ENCODE measurements around the gene KCNH3. TPM values are rescaled to one million over a fixed set of nuclear protein-coding genes. Genes with fewer than 3 reads are reported as not detected.

Gene KCNH3
- polyA plus RNA-seq, 1 donor, result 2.2 TPM

DNA sequence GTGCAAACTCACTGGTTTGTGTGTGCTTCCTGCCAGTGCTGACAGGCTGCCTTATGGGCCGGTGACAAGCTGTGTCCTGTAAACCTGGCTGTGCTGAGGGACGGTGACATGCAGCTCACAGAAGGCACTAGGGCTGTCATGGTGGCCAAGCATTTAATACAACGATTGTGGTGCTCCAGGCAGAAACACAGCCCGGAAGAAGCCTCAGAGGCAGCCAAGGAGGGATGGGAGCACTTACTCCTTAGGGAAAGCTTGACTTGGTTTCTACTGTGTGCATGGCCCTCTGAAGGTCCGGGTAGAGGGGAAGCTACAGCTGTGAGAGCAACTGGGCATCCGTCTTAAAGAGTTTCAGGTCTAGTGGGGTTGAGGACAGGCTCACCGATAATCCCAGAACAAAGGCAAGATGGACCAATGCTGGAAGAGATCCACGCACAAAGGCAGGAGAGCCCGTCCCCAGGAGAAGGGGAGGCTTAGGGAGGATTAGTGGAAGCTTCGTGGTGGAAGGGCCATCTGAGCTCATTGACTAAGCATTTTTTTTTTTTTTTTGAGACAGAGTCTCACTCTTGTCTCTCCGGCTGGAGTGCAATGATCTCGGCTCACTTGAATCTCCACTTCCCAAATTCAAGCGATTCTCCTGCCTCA lies 39.8 kb downstream of the KCNH3 start:
- Histone ChIP-seq H3K27ac (ENCODE audit: low read length) (no peak overlapping the region), H3K4me3 (ENCODE audit: low read length) (no peak overlapping the region), H3K9me3 (ENCODE audit: control insufficient read depth, low read depth, low read length) (no peaks in the 10 kb centered on the region), H3K36me3 (ENCODE audit: control insufficient read depth, insufficient read depth, low read length) (peaks cover 5% of the 10 kb centered on the region), H3K27me3 (ENCODE audit: control insufficient read depth, insufficient read depth, low read length) (no peaks in the 10 kb centered on the region), H3K4me1 (ENCODE audit: control insufficient read depth, insufficient read depth, low read length) (peaks cover 3% of the 10 kb centered on the region)
- no peak for DNase-seq
- no CpG with 5 or more reads among the region's 13 CpGs for WGBS (ENCODE audit: insufficient coverage, low lambda C conversion rate)

DNA sequence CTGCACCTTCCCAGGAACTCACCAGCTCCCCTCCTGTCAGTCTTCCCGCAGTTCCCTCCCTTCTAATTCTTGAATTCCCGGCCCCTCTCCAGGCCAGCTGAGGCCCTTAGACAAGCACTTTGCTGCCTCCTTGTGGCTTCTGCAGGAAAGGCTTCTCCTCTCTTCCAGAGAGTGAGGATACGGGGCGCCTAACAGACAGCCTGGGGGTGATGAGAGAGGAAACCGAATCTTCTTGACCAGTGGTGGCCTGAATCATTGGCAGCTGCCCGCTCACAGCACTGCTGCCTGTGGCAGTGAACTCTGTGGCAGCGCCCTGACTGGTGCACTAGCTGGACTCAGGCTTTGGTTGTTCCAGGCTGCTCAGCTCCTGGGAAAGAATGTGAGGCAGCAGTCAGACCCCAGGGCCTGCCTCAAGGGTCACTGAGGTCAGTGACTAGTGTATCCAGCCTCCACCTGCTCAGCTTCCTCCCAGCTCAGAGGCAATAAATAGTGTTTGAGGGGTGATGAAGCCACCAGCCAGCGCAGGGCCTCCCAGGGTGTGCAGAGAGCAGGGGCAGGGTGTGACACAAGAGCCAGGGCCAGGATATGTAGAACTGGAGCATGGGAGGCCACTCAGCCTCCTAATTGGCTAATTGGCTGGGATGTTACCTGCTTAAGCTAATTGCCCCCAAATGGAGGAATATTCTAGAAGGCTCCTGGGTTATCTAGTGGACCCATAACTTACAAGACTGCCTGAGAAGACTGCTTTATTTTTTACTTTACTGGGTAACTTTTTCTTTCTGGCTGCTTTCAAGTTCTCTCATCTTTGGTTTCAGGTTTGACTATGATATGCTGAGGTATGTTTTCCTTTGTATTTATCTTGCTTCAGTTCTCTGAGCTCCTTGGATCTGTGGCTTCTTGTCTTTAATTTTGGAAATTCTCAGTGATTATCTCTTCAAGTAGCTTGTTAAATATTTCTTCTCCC lies 42.0 kb downstream of the KCNH3 start:
- H3K27ac ChIP-seq (ENCODE audit: low read length), result no peak overlapping the region
- peaks cover 3% of the 10 kb centered on the region for H3K4me1 ChIP-seq (ENCODE audit: control insufficient read depth, insufficient read depth, low read length)
- peaks cover 8% of the 10 kb centered on the region for H3K36me3 ChIP-seq (ENCODE audit: control insufficient read depth, insufficient read depth, low read length)
- peak; percentile 60 to 61 for DNase-seq
- WGBS (ENCODE audit: insufficient coverage, low lambda C conversion rate), result 17% methylated on average over 1 of the region's 8 CpGs
- H3K4me3 ChIP-seq (ENCODE audit: low read length), result no peak overlapping the region
- H3K9me3 ChIP-seq (ENCODE audit: control insufficient read depth, low read depth, low read length), result no peaks in the 10 kb centered on the region
- H3K27me3 ChIP-seq (ENCODE audit: control insufficient read depth, insufficient read depth, low read length), result no peaks in the 10 kb centered on the region

DNA sequence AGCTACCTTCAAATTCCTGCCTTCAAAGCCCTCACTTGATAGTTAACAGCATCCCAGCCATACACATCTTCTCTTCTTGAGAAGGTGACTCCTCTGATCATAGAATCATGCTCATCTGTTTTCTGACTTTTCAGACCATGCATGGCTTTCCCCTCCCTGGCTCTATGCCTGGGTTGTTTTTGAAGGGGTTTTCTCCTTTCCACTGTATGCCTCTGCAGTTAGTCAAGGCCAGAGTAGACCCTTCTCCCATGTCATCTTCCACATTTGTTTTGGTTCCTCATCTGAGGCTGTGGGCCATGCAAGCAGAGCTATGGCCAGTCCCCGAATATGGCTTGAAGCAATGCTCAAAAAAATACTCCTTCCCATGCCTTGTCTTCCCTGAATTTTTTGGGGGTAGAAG lies 43.4 kb downstream of the KCNH3 start:
- WGBS (ENCODE audit: insufficient coverage, low lambda C conversion rate), result no CpG with 5 or more reads among the region's 1 CpG
- no peaks in the 10 kb centered on the region for H3K27me3 ChIP-seq (ENCODE audit: control insufficient read depth, insufficient read depth, low read length)
- no peaks in the 10 kb centered on the region for H3K9me3 ChIP-seq (ENCODE audit: control insufficient read depth, low read depth, low read length)
- peaks cover 8% of the 10 kb centered on the region for H3K36me3 ChIP-seq (ENCODE audit: control insufficient read depth, insufficient read depth, low read length)
- H3K4me1 ChIP-seq (ENCODE audit: control insufficient read depth, insufficient read depth, low read length), result peaks cover 3% of the 10 kb centered on the region
- no peak overlapping the region for H3K4me3 ChIP-seq (ENCODE audit: low read length)
- no peak for DNase-seq
- H3K27ac ChIP-seq (ENCODE audit: low read length), result no peak overlapping the region

DNA sequence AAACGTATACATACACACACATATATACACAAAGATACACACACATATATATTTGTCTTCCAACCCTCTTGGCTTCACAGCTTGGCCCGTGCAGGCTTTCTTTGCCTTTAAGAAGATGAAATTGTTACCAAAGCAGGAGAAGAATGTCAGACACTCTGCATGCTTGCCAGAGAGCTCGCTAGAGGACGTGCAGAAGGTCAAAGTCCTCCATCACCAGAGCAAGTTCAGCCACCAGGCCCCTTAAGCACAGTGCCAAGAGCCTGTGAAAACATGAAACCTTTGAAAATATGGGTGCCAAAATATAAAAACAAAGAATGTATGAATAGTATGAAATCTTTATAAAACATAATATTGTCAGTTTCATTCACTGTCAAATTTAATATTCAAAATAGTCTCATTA lies 44.0 kb downstream of the KCNH3 start:
- no peak overlapping the region for H3K4me3 ChIP-seq (ENCODE audit: low read length)
- no peaks in the 10 kb centered on the region for H3K27me3 ChIP-seq (ENCODE audit: control insufficient read depth, insufficient read depth, low read length)
- DNase-seq, result peak in 1 of 2 donors; percentile 34
- no CpG with 5 or more reads among the region's 4 CpGs for WGBS (ENCODE audit: insufficient coverage, low lambda C conversion rate)
- peaks cover 11% of the 10 kb centered on the region for H3K36me3 ChIP-seq (ENCODE audit: control insufficient read depth, insufficient read depth, low read length)
- H3K27ac ChIP-seq (ENCODE audit: low read length), result no peak overlapping the region
- H3K4me1 ChIP-seq (ENCODE audit: control insufficient read depth, insufficient read depth, low read length), result peaks cover 3% of the 10 kb centered on the region
- H3K9me3 ChIP-seq (ENCODE audit: control insufficient read depth, low read depth, low read length), result no peaks in the 10 kb centered on the region

DNA sequence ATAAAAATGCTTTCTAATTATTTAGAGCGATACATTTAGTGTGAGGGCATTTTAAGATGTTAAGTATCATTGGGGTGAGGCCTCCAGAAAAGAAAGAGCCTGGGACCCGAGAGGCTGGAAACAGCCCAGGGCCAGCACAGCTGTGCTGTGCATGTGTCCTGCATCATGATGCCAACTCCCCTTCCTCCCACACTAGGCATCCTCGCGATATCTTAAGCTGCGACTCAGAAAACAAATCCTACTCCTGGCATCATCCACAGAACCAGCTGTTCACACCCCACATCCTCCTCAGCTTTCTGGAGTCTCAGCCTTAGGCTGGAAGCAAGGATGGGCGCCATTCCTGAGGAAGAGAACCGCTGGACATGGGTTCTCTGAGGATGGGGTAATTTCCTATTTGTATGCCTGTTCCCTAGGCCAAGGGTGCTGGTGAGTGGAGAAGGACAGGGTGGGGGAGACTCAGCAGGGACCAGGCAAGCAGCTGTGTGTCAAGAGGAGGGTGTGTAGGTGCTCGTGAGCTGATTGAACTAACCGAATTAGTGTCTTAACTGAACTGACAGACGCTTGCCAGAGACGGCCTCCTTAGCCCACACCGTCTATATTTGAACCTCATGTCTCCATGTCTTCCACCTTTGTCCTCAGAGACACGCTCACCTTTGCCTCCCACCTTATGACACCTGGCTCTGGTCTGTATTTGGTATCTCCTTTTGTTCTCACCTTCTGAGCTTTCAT lies 44.7 kb downstream of the KCNH3 start:
- DNase-seq, result no peak
- no peaks in the 10 kb centered on the region for H3K27me3 ChIP-seq (ENCODE audit: control insufficient read depth, insufficient read depth, low read length)
- no peak overlapping the region for H3K4me3 ChIP-seq (ENCODE audit: low read length)
- no peaks in the 10 kb centered on the region for H3K9me3 ChIP-seq (ENCODE audit: control insufficient read depth, low read depth, low read length)
- 83% methylated on average over 2 of the region's 13 CpGs for WGBS (ENCODE audit: insufficient coverage, low lambda C conversion rate)
- H3K4me1 ChIP-seq (ENCODE audit: control insufficient read depth, insufficient read depth, low read length), result peaks cover 3% of the 10 kb centered on the region
- H3K27ac ChIP-seq (ENCODE audit: low read length), result no peak overlapping the region
- H3K36me3 ChIP-seq (ENCODE audit: control insufficient read depth, insufficient read depth, low read length), result peaks cover 11% of the 10 kb centered on the region

DNA sequence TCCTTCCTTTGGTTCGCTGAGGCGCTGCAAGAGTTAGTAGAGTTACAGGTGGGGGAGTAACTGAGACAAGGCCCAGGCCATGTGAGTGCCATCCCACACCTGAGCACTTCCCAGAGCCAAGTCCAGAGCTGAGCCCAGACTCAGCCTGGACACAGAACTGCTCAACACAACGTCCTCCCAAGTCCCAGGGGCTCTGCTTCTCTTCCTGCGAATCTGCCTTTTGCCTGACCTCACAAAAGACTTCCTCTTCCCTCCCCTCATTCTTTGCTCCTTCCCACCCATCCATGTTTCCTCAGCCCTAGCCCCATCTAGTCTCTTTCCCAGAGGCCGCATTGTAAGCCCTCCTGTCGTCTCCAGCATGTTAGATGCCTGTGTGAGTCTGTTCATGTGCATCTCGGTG lies 45.8 kb downstream of the KCNH3 start:
- Histone ChIP-seq H3K27ac (ENCODE audit: low read length) (no peak overlapping the region), H3K4me3 (ENCODE audit: low read length) (no peak overlapping the region), H3K36me3 (ENCODE audit: control insufficient read depth, insufficient read depth, low read length) (peaks cover 10% of the 10 kb centered on the region), H3K27me3 (ENCODE audit: control insufficient read depth, insufficient read depth, low read length) (no peaks in the 10 kb centered on the region), H3K4me1 (ENCODE audit: control insufficient read depth, insufficient read depth, low read length) (peaks cover 3% of the 10 kb centered on the region), H3K9me3 (ENCODE audit: control insufficient read depth, low read depth, low read length) (no peaks in the 10 kb centered on the region)
- DNase-seq, result no peak
- whole genome bisulfite sequencing (ENCODE audit: insufficient coverage, low lambda C conversion rate), result 86% methylated on average over 1 of the region's 7 CpGs

DNA sequence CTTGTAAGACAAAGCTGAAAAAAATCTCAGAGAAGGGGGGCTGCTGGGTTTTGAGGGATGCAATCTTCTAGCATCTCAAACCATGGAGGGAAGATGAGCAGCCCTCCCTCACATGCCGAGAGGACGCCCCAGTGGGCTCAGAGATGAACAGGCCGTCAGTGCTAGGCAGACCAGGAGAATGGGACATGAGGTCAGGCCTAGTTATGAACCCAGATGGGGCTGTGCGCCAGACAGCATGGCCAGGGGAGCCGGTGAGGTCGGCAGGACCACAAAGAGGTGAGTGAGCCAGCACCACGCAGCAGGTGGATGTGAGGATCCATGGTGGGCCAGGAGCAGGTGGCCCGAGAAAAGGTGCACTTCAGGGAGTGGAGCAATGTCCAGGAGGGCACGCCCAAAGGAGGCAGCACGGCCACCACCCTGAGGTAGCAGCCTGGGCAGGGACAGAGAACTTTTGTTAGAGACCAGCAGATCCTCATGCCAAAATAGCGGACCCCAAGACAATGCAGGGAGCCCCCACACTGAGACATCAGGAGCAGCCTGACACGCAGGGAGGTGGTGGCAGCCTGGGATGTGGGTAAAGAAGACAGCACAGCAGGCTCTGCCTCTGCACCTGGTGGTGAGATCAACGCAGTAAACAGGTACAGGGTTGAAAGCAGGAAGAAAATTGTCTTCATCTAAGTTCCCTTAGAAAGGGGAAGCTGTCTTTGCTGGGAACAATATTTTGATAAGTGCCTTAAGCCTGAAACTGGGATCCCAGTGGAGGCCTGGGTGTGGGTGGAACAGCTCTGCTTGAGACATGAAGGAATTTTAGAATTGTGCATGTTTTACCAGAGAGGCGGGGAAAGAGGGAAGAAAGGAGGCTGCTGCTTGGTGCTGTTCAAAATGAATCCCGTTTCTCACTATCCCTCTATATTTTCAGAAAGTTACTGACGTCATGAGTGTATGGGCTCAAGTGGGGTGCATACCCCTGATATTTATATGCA lies 46.9 kb downstream of the KCNH3 start:
- Histone ChIP-seq H3K27ac (ENCODE audit: low read length) (no peak overlapping the region), H3K4me3 (ENCODE audit: low read length) (no peak overlapping the region), H3K9me3 (ENCODE audit: control insufficient read depth, low read depth, low read length) (peaks cover 5% of the 10 kb centered on the region), H3K27me3 (ENCODE audit: control insufficient read depth, insufficient read depth, low read length) (no peaks in the 10 kb centered on the region), H3K4me1 (ENCODE audit: control insufficient read depth, insufficient read depth, low read length) (no peaks in the 10 kb centered on the region), H3K36me3 (ENCODE audit: control insufficient read depth, insufficient read depth, low read length) (peaks cover 10% of the 10 kb centered on the region)
- no peak for DNase-seq
- 100% methylated on average over 1 of the region's 16 CpGs for WGBS (ENCODE audit: insufficient coverage, low lambda C conversion rate)

DNA sequence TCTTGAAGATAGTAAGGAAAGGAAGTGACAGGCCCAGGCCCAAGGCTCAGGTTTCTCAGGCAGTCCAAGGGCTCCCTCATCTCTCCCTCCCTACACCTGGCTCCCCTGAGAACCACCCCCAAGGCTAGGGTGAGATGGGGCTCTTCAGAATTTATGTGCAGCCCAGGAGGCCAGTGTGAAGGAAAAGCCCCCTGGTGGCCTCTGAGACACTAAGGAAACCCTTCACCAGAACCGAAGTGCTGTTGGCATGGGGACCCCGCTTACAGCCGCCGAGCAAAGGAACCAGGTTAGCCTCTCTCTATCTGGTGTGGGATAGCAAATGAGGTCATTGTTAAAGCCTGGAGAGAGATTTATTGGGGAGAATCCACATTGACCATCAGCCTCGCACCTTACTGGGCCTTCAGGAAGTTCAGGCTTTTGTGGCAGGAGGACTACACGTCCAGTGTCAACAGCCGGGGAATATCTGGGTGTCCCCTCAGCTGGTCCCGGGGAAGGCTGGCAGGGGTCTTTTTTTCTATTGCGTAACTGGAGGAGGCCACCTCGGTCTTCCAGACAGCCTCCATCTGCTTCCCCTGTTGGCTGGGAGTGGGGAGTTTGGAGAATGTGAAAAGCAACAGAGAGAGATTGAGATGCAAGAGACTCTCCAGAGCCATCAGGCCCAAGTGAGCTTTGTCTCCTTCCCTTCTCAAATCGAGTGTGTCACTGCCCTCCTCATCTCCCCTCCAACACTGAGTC lies 48.5 kb downstream of the KCNH3 start:
- Histone ChIP-seq H3K27me3 (ENCODE audit: control insufficient read depth, insufficient read depth, low read length) (no peaks in the 10 kb centered on the region), H3K36me3 (ENCODE audit: control insufficient read depth, insufficient read depth, low read length) (peaks cover 13% of the 10 kb centered on the region), H3K4me3 (ENCODE audit: low read length) (no peak overlapping the region), H3K4me1 (ENCODE audit: control insufficient read depth, insufficient read depth, low read length) (no peaks in the 10 kb centered on the region), H3K27ac (ENCODE audit: low read length) (no peak overlapping the region), H3K9me3 (ENCODE audit: control insufficient read depth, low read depth, low read length) (peaks cover 10% of the 10 kb centered on the region)
- no peak for DNase-seq
- no CpG with 5 or more reads among the region's 11 CpGs for WGBS (ENCODE audit: insufficient coverage, low lambda C conversion rate)

DNA sequence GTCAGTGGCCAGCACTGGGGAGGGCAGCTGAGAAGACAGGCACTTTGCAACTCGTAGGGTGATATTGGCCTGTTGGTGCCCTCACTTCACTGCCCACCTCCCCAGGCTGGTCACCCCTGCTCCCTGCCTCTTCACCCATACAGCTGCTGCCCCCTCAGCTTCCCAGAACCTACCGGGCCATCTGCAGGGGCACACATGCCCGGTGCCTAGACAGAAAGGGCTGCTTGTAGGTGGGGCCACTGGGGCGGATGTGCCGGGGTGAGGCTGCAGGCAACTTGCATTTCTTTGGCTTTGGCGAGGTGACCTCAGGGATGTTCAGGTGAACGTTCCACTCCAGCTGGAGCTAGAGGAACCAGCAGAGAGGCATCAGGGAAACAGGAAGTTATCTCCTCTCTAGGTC lies 49.5 kb downstream of the KCNH3 start:
- peaks cover 13% of the 10 kb centered on the region for H3K36me3 ChIP-seq (ENCODE audit: control insufficient read depth, insufficient read depth, low read length)
- no peaks in the 10 kb centered on the region for H3K4me1 ChIP-seq (ENCODE audit: control insufficient read depth, insufficient read depth, low read length)
- no CpG with 5 or more reads among the region's 7 CpGs for WGBS (ENCODE audit: insufficient coverage, low lambda C conversion rate)
- H3K27me3 ChIP-seq (ENCODE audit: control insufficient read depth, insufficient read depth, low read length), result no peaks in the 10 kb centered on the region
- H3K4me3 ChIP-seq (ENCODE audit: low read length), result no peak overlapping the region
- DNase-seq, result no peak
- peaks cover 10% of the 10 kb centered on the region for H3K9me3 ChIP-seq (ENCODE audit: control insufficient read depth, low read depth, low read length)
- H3K27ac ChIP-seq (ENCODE audit: low read length), result no peak overlapping the region
